Mucosa of descending colon (tissue), 3 donors: Measurements from ENCODE around the gene CBLC. TPM values are rescaled to one million over a fixed set of nuclear protein-coding genes. Genes with fewer than 3 reads are reported as not detected.
A peak's percentile ranks its signal among the peaks of the same experiment; 100 is the strongest.

ENCODE experiments used
- ATAC-seq: fragments of 200-7000 bp; cut with Tn5 transposase; one replicate; pipeline ENCODE4 v1.9.1; 2020; ENCODE audit warnings: mild to moderate bottlenecking, moderate library complexity
- DNase-seq, 3 donors: peaks; one replicate each; pipeline ENCODE4 v3.0.0-alpha.2; 2020
- H3K36me3 ChIP-seq: fragments of 200-600 bp; one replicate; pipeline ENCODE4 v1.8.0; 2021; ENCODE audit warnings: low read depth, mild to moderate bottlenecking
- H3K4me1 ChIP-seq: fragments of 200-600 bp; one replicate; pipeline ENCODE4 v1.8.0; 2021; ENCODE audit warnings: low read depth, mild to moderate bottlenecking
- H3K4me3 ChIP-seq: fragments of 200-600 bp; one replicate; pipeline ENCODE4 v1.8.0; 2021; ENCODE audit warnings: mild to moderate bottlenecking
- H3K9me3 ChIP-seq: fragments of 200-600 bp; one replicate; pipeline ENCODE4 v1.8.0; 2021; ENCODE audit warnings: mild to moderate bottlenecking
- intact Hi-C, 2 donors: fragments of 100-400 bp; cut with DNase I in 1 of 2; cut with micrococcal nuclease in 1 of 2; formaldehyde crosslinking; loops; one replicate each; pipeline versions ENCODE4 v1.11.0 to v1.11.1; 2022; cut with DNase I, micrococcal nuclease
- microRNA-seq: library from miRNA; unstranded; fragments of <30 nt; microRNA quantifications from one replicate; pipeline ENCODE4, GENCODE V29; 2019
- total RNA-seq, 3 donors: library from RNA; stranded (reverse); fragmentation: NEBNext Ultra II Directional in 2 of 3; extraction: Animal tissue kit (Norgen Biotek cat#: 25700) in 2 of 3; gene quantifications; one replicate each; pipeline versions ENCODE4 v1.2.1 to v1.2.4, GENCODE V29; 2021 to 2023
- TF ChIP-seq, protein P1 (sequence below): fragments of 200-600 bp; IDR thresholded peaks from one replicate; pipeline ENCODE4 v1.8.0; 2022; ENCODE audit warnings: antibody characterized with exemption, mild to moderate bottlenecking
- donor health status: DM: no; HTN: no; CAD: no; lungs with moderate emphysema.
- donor health status: DM: no; HTN: no; CAD: no.
- donor health status: DM: no; HTN: yes; CAD: no.

Gene CBLC
- total RNA-seq, 3 donors from 2014 or later: 36.5 to 92.6 (median 59.1) TPM

DNA sequence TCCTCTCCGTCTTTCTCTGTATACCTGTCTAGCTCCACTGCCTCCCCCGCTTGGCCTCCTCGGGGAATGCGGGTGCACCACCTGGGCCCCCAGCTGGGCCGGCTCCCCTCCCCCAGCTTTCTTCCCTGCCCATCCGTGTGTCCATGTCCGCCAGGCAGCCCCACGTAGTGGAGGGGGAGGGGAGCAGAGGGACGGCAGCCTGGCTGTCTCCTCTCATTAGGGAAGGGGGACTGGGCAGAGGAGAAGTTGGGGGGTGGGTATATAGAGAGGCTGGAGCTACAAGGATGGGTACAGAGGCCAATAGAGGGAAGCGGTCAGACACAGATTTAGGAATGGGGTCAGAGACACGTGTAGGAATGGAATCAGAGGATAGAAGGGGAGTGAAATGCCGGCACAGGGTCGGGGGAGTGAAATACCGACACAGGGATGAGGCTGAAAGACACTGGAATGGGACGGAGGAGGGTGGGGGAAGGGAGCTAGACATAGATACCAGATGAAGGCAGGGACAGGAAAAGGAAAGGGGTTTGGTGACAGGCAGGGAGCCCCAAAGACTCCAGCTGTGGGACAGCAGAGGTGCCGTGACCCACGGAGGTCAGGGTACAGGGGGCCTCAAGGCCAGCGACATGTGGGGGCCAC, 71.2 kb downstream of the CBLC start:
- peaks cover 22% of the 10 kb centered on the region for H3K4me1 ChIP-seq
- intact Hi-C loops: no loop called here
- no peaks in the 10 kb centered on the region for H3K9me3 ChIP-seq
- ATAC-seq (no peak), DNase-seq (peak; percentile 31 to 55 (median 50))
- no peaks in the 10 kb centered on the region for H3K36me3 ChIP-seq
- no peak overlapping the region for H3K4me3 ChIP-seq
- TF ChIP-seq, protein P1, sequence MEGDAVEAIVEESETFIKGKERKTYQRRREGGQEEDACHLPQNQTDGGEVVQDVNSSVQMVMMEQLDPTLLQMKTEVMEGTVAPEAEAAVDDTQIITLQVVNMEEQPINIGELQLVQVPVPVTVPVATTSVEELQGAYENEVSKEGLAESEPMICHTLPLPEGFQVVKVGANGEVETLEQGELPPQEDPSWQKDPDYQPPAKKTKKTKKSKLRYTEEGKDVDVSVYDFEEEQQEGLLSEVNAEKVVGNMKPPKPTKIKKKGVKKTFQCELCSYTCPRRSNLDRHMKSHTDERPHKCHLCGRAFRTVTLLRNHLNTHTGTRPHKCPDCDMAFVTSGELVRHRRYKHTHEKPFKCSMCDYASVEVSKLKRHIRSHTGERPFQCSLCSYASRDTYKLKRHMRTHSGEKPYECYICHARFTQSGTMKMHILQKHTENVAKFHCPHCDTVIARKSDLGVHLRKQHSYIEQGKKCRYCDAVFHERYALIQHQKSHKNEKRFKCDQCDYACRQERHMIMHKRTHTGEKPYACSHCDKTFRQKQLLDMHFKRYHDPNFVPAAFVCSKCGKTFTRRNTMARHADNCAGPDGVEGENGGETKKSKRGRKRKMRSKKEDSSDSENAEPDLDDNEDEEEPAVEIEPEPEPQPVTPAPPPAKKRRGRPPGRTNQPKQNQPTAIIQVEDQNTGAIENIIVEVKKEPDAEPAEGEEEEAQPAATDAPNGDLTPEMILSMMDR: no peak

Small RNA genes within 50 kb of the gene (microRNA-seq; reads per million reads assigned to microRNA genes)
- not detected for gene MIR8085

Other genes starting within 250 kb of the CBLC start
- 1 to 10 TPM in 1 of 3 donors, under 1 TPM in 1, not detected in 1; 0.32 to 1.3 TPM for gene CEACAM20, start 248.2 kb upstream of the CBLC start, total RNA-seq
- gene IGSF23, start 164.3 kb upstream of the CBLC start, total RNA-seq: not detected
- gene PVR, start 134.0 kb upstream of the CBLC start, total RNA-seq: 10 to 100 TPM; 23.8 to 39.8 (median 26.7) TPM
- gene CEACAM19, start 106.4 kb upstream of the CBLC start, total RNA-seq: 1 to 10 TPM; 5.8 to 8.0 (median 6.9) TPM
- under 1 TPM in 1 of 3 donors, not detected in 2; 0.17 TPM for gene CEACAM16, start 78.7 kb upstream of the CBLC start, total RNA-seq
- gene BCL3, start 29.2 kb upstream of the CBLC start, total RNA-seq: 100 to 1,000 TPM in 1 of 3 donors, 10 to 100 TPM in 2; 78.9 to 145 (median 90.6) TPM
- 10 to 100 TPM; 16.3 to 25.1 (median 20.3) TPM for gene BCAM, start 31.2 kb downstream of the CBLC start, total RNA-seq
- gene NECTIN2, start 68.4 kb downstream of the CBLC start, total RNA-seq: 100 to 1,000 TPM in 1 of 3 donors, 10 to 100 TPM in 2; 65.3 to 109 (median 98.8) TPM
- 10 to 100 TPM; 47.9 to 82.6 (median 53.5) TPM for gene TOMM40, start 113.4 kb downstream of the CBLC start, total RNA-seq
- 10 to 100 TPM; 32.7 to 74.6 (median 46.2) TPM for gene APOE, start 127.9 kb downstream of the CBLC start, total RNA-seq
- gene APOC1, start 136.7 kb downstream of the CBLC start, total RNA-seq: 10 to 100 TPM in 1 of 3 donors, 1 to 10 TPM in 2; 3.6 to 12.7 (median 9.8) TPM
- not detected for gene APOC4, start 164.3 kb downstream of the CBLC start, total RNA-seq
- 1 to 10 TPM in 1 of 3 donors, under 1 TPM in 2; 0.80 to 1.6 (median 0.98) TPM for gene APOC2, start 168.2 kb downstream of the CBLC start, total RNA-seq
- gene CLPTM1, start 177.5 kb downstream of the CBLC start, total RNA-seq: 100 to 1,000 TPM in 2 of 3 donors, 10 to 100 TPM in 1; 98.3 to 125 (median 114) TPM
- 10 to 100 TPM; 20.9 to 30.3 (median 21.1) TPM for gene RELB, start 223.6 kb downstream of the CBLC start, total RNA-seq